Measurements from ENCODE around the gene NUDT15. TPM values are rescaled to one million over a fixed set of nuclear protein-coding genes. Genes with fewer than 3 reads are reported as not detected.

The NUDT15 gene
- total and polyA plus RNA-seq, 4 donors: 8.6 to 15.4 (median 10.9) TPM

GRCh38 chr13:48093588-48093987, 56.1 kb downstream of the NUDT15 start:
- DNase-seq (no peak), ATAC-seq (ENCODE audit: insufficient read depth, low FRiP score) (no peak)
- Histone ChIP-seq H3K4me1 (ENCODE audit: control insufficient read depth in 5 of 5, insufficient read depth in 5 of 5, low read length in 5 of 5) (peaks cover 0 to 14% (median 7%) of the 10 kb centered on the region in 5 donors), H3K9me3 (ENCODE audit: control insufficient read depth in 4 of 4, insufficient read depth in 3 of 4, low read length in 3 of 4) (no peaks in the 10 kb centered on the region), H3K4me3 (no peak overlapping the region), H3K9ac (ENCODE audit: insufficient read depth in 1 of 2, low read length in 2 of 2) (peak overlapping the region in 1 of 2 donors; percentile 90), H3K27ac (ENCODE audit: low read depth in 1 of 2, low read length in 1 of 2) (no peak overlapping the region), H3K27me3 (ENCODE audit: control insufficient read depth in 3 of 3, insufficient read depth in 3 of 3, low read length in 2 of 3) (no peaks in the 10 kb centered on the region), H3K36me3 (ENCODE audit: control insufficient read depth in 4 of 4, insufficient read depth in 4 of 4, low read length in 4 of 4) (peaks cover 0 to 3% (median 0%) of the 10 kb centered on the region in 4 donors)
- TF ChIP-seq CTCF (IDR thresholded peaks at IDR 0.05; ENCODE audit: control extremely low read depth, extremely low read depth): no peak
- WGBS, 2 donors: 77 to 84% methylated on average over 9 of the region's 9 CpGs

- ATAC-seq (ENCODE audit: insufficient read depth, low FRiP score): no peak
- H3K27ac ChIP-seq (ENCODE audit: low read depth in 1 of 2, low read length in 1 of 2): peak overlapping the region; percentile 70 to 92
- WGBS, 2 donors: 0% methylated on average over 14 of the region's 14 CpGs
These were observed 56.9 kb downstream of the NUDT15 start for GRCh38 chr13:48094404-48094780.

GRCh38 chr13:48094781-48095502, 57.4 kb downstream of the NUDT15 start, which contains the start of gene MED4:
Gene MED4, minus strand, starts transcription at chr13:48095104. Its CDS starts 26 bp downstream, at chr13:48095078.
- DNase-seq (peak; percentile 97), ATAC-seq (ENCODE audit: insufficient read depth, low FRiP score) (peak; percentile 100)
- H3K4me3 ChIP-seq: peak within 1 kb of the TSS; percentile 97
- peak within 1 kb of the TSS; percentile 70 to 92 for H3K27ac ChIP-seq (ENCODE audit: low read depth in 1 of 2, low read length in 1 of 2)
- TF ChIP-seq CTCF (IDR thresholded peaks at IDR 0.05; ENCODE audit: control extremely low read depth, extremely low read depth): peak; percentile 99
- H3K4me1 ChIP-seq (ENCODE audit: control insufficient read depth in 5 of 5, insufficient read depth in 5 of 5, low read length in 5 of 5): peaks cover 0 to 14% (median 7%) of the 10 kb centered on the region in 5 donors
- peak within 1 kb of the TSS; percentile 90 to 94 for H3K9ac ChIP-seq (ENCODE audit: insufficient read depth in 1 of 2, low read length in 2 of 2)
- no peaks in the 10 kb centered on the region for H3K9me3 ChIP-seq (ENCODE audit: control insufficient read depth in 4 of 4, insufficient read depth in 3 of 4, low read length in 3 of 4)
- 10 to 12% methylated on average over 54 of the region's 54 CpGs for WGBS, 2 donors
- H3K36me3 ChIP-seq (ENCODE audit: control insufficient read depth in 4 of 4, insufficient read depth in 4 of 4, low read length in 4 of 4): peaks cover 0 to 3% (median 0%) of the 10 kb centered on the region in 4 donors
- H3K27me3 ChIP-seq (ENCODE audit: control insufficient read depth in 3 of 3, insufficient read depth in 3 of 3, low read length in 2 of 3): no peaks in the 10 kb centered on the region

More at GRCh38 chr13:48094404-48094780, 56.9 kb downstream of the NUDT15 start:
- DNase-seq: peak in 2 of 3 donors; percentile 17 to 37
- Histone ChIP-seq H3K9me3 (ENCODE audit: control insufficient read depth in 4 of 4, insufficient read depth in 3 of 4, low read length in 3 of 4) (no peaks in the 10 kb centered on the region), H3K36me3 (ENCODE audit: control insufficient read depth in 4 of 4, insufficient read depth in 4 of 4, low read length in 4 of 4) (peaks cover 0 to 3% (median 0%) of the 10 kb centered on the region in 4 donors), H3K27me3 (ENCODE audit: control insufficient read depth in 3 of 3, insufficient read depth in 3 of 3, low read length in 2 of 3) (no peaks in the 10 kb centered on the region), H3K4me1 (ENCODE audit: control insufficient read depth in 5 of 5, insufficient read depth in 5 of 5, low read length in 5 of 5) (peaks cover 0 to 14% (median 7%) of the 10 kb centered on the region in 5 donors), H3K9ac (ENCODE audit: insufficient read depth in 1 of 2, low read length in 2 of 2) (peak overlapping the region; percentile 90 to 94), H3K4me3 (peak overlapping the region; percentile 97)
- no peak for TF ChIP-seq CTCF (IDR thresholded peaks at IDR 0.05; ENCODE audit: control extremely low read depth, extremely low read depth)
